Measurements from ENCODE around the gene NR1I3. TPM values are rescaled to one million over a fixed set of nuclear protein-coding genes. Genes with fewer than 3 reads are reported as not detected.

NR1I3 gene
- total and polyA plus RNA-seq, 2 of the 13 experiments (the other 11 are each of a cell fraction or from before 2014, with no cell fraction given): 0.62 to 0.95 TPM

DNA sequence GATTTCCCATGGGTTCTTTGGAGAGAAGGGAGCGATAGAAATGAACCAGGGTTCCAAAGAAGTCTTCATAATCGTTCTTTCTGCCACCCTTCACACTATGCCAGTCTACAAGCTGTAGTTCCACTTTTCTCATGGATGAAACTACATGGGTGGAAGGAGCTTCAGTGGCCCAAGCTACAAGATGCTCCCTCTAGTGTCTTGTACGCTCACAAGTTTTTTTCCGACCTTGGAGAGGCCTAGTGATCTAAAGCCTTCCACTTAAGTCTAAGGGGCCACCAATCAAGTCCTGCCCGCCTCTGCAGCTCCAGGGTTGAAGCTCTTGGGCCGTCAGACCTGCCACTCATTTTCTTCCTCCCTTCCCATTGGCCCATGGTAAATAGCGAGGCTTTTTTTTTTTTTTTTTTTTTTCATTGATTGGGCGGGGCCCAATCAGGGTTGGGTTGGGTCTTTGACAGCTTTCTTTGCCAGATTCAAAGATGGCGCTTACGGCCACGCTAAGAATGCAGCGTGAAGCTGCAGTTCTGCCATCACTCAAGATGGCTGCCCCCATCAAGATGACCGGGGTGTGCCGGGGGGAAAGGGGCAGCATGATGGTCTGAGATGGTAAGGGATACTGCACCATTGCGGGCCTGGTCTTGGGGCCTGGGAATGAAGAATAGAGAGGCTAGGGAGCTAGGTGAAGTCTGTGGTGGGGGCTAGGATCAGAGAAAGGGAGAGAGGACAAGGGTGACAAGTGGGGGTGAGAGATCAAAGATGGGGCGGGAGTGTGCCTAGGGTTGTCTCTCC lies 12.3 kb downstream of the NR1I3 start, which contains the start of gene TOMM40L (continued):
- TF ChIP-seq ARID5B (CRISPR knock-in tag; IDR thresholded peaks at IDR 0.05) (peak; percentile 27; the same call in 1 of the 2 replicates), KDM5A (IDR thresholded peaks at IDR 0.05; ENCODE audit: borderline replicate concordance, low read length) (peak; percentile 66; the same call in 1 of the 2 replicates), NFYB (CRISPR knock-in tag; IDR thresholded peaks at IDR 0.05) (peak; percentile 92), ZNF547 (CRISPR knock-in tag; IDR thresholded peaks at IDR 0.05) (0 out of 2 replicates have a peak, but pooled peaks have one; percentile 6), ZNF124 (CRISPR knock-in tag; IDR thresholded peaks at IDR 0.05) (no peak), JUN (CRISPR knock-in tag; IDR thresholded peaks at IDR 0.05) (no peak), TFDP2 (CRISPR knock-in tag; IDR thresholded peaks at IDR 0.05) (no peak), ZNF513 (CRISPR knock-in tag; conservative IDR thresholded peaks at IDR 0.05) (no peak), ZNF451 (CRISPR knock-in tag; IDR thresholded peaks at IDR 0.05) (no peak), HOXA5 (CRISPR knock-in tag; IDR thresholded peaks at IDR 0.05) (0 out of 2 replicates have a peak, but pooled peaks have one; percentile 20), ZNF740 (CRISPR knock-in tag; IDR thresholded peaks at IDR 0.05) (no peak), ZNF383 (CRISPR knock-in tag; IDR thresholded peaks at IDR 0.05; ENCODE audit: borderline replicate concordance) (no peak), ZNF772 (CRISPR knock-in tag; IDR thresholded peaks at IDR 0.05) (peak; percentile 55; the same call in 1 of the 2 replicates), NBN (conservative IDR thresholded peaks at IDR 0.05) (no peak), ZKSCAN1 (IDR thresholded peaks at IDR 0.05; ENCODE audit: low read length) (no peak), ZFY (CRISPR knock-in tag; IDR thresholded peaks at IDR 0.05) (peak; percentile 59), PITX1 (CRISPR knock-in tag; IDR thresholded peaks at IDR 0.05) (peak; percentile 17; the same call in 1 of the 2 replicates), THAP11 (CRISPR knock-in tag; IDR thresholded peaks at IDR 0.05) (peak; percentile 67)
- TF ChIP-seq, protein P1, sequence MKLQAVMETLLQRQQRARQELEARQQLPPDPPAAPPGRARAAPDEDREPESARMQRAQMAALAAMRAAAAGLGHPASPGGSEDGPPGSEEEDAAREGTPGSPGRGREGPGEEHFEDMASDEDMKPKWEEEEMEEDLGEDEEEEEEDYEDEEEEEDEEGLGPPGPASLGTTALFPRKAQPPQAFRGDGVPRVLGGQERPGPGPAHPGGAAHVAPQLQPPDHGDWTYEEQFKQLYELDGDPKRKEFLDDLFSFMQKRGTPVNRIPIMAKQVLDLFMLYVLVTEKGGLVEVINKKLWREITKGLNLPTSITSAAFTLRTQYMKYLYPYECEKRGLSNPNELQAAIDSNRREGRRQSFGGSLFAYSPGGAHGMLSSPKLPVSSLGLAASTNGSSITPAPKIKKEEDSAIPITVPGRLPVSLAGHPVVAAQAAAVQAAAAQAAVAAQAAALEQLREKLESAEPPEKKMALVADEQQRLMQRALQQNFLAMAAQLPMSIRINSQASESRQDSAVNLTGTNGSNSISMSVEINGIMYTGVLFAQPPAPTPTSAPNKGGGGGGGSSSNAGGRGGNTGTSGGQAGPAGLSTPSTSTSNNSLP (IDR thresholded peaks at IDR 0.05; ENCODE audit: low read depth, low read length): peak; percentile 96
- TF ChIP-seq, protein P2, sequence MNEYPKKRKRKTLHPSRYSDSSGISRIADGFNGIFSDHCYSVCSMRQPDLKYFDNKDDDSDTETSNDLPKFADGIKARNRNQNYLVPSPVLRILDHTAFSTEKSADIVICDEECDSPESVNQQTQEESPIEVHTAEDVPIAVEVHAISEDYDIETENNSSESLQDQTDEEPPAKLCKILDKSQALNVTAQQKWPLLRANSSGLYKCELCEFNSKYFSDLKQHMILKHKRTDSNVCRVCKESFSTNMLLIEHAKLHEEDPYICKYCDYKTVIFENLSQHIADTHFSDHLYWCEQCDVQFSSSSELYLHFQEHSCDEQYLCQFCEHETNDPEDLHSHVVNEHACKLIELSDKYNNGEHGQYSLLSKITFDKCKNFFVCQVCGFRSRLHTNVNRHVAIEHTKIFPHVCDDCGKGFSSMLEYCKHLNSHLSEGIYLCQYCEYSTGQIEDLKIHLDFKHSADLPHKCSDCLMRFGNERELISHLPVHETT (CRISPR knock-in tag; conservative IDR thresholded peaks at IDR 0.05): no peak
